NCI-H510A (cell line): ENCODE data around the gene B9D2.
A peak's percentile ranks its signal among the peaks of the same experiment; 100 is the strongest.

Source experiments
- DNase-seq: peaks from one replicate; lab custom pipeline; 2025; lab: John Stamatoyannopoulos, UW

Gene B9D2

DNA sequence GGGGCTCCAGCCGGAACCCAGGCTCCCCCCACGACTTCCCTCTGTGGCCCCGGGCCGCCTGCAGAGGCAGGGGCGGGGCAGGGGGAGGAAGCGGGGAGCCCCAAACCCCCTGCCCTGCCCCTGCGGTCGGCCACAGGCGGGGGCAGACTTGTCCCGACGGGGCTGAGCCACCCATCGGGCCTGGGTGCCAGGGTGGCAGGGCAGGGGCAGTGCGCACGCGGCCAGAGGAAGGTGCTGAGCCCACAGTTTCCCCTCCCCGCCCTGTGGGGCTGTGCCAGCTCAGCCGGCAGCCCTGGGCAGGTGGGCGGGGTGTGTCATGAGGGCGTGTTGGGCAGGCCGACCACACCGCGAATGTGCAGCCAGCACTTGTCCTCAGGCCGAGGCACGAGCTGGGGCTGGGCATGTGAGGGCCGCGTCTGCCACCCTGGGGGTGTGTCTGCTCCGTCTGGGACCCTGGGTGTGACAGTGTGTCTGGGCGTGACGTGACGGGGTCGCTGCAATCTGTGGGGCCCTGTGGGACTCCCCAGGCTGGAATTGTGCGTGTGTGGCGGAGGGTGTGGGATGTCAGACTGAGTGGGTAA is 36.3 kb downstream of the B9D2 start:
- peak; percentile 50 for DNase-seq

GRCh38 chr19:41327076-41327575 is 36.8 kb downstream of the B9D2 start:
- no peak for DNase-seq

DNA sequence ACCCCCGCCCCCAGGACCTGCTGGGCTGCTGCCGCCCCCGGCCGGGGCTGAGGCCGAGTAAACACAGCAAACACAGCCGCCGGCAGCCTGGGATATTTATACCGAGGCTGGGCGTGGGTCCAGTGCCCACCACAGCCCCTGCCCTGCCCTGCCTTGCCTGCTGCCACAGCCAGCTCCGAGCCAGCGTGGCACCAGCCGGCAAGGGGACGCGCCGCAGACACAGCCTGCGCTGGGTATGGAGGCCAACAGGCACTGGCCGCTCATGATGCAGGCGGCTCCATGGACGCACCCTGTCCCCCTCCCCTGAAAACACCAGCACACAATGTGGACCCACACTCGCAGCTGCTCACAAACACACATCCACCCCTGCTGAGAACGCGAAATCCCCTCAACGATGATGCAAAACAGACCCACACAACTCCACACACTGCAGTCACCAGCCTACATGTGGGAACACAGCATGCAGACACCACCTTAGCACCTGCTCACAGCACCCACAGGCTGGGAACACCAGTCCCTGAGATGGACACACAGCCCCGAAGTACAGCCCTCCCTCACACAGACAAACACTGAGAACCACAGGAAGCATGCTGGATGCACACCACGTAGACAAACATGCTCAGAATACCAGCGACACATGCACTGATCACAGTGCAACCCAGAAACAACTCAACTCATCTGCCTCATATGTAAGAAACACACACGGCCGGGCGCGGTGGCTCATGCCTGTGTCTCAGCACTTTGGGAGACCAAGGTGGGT is 37.8 kb downstream of the B9D2 start:
- DNase-seq: no peak

- DNase-seq: no peak
Measured at GRCh38 chr19:41325640-41325946, 38.4 kb downstream of the B9D2 start.

GRCh38 chr19:41324921-41325639 is 38.9 kb downstream of the B9D2 start:
- no peak for DNase-seq

DNA sequence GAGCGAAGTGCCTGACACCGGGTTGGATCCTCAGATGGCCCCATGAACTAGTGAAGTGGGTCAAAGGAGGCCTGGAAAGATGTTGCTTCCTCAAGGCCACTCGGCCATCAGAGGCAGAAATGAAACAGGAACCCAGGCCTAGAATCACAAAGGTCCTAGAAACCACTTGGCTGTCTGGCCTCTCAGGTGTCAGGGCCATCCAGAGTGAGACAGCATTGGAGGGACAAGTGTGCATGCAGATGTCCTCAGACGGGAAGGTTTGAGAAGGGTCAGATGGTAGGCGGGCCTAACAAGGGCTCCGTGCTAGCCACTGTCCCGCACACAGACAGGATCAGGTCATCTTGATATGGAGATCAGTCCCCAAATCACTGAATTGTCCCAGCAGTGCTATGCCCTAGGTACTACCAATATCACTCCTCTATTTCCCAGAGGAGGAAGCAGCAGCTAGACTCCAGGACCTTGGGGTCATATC is 39.7 kb downstream of the B9D2 start:
- no peak for DNase-seq

DNA sequence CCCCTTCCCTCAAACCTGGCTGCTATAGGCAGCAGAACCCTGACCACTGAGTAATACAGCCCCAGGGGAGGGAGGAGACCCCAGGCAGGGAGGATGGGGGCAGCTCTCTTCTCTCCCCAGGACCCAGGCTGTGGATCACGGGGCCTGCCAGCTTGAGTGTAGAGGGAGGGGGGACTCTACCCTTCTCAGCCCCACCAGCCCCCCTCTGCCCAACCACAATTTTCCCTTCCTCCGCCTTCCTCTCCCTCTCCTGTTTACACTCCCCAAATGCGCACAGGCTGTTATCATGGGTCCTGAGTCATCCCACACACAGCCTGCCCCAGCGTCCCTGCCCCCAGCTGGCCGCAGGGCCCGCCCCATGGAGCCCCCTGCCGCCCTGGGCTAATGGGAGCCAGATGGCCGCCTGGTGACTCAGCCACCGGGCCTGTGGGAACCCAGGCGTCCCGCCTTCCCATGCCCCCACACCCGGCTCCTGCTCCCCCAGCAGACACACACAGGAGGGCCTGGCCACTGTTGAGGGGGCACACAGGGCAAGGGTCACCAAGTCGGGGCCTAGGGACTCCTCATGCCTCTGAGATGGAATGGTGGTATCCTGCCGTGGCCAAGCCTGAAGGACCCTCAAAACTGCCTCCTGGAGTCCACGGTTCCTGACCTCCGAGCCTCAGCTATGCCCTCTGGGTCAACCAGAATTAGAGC is 40.4 kb downstream of the B9D2 start:
- DNase-seq: no peak

- no peak for DNase-seq
Measured at GRCh38 chr19:41323023-41323422, 40.9 kb downstream of the B9D2 start.

- no peak for DNase-seq
Measured at GRCh38 chr19:41322451-41322850, 41.5 kb downstream of the B9D2 start.

DNA sequence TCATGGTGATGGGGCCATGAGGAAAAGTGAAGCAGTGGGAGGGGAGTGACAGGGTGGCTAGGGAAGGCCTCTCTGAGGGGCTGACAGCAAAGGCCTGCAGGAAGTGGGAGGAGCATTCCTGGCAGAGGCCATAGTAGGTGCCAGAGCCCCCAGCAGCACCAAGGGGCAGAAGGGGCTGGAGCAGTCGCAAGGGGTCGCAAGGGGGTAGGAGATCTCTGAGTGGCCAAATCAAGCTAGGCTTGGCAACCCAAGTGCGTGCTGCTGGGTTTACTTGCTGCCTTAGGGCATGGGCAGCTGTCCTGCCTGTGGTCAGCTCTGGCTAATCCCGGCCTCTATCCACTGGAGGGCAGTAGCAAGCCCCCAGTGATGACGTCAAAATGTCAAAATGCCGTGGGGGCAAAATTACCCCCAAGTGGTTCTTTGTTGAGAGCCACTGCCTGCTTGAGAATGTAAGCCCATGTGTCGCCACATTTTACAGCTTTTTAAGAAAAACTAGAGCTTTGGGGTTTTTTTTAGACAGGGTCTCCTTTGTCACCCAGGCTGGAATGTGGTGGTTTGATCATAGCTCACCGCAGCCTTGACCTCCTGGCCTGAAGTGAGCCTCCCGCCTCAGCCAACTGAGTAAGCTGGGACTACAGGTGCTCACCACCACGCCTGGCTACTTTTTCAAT is 42.2 kb downstream of the B9D2 start:
- no peak for DNase-seq

- DNase-seq: no peak
Measured at GRCh38 chr19:41321204-41321599, 42.7 kb downstream of the B9D2 start.

DNA sequence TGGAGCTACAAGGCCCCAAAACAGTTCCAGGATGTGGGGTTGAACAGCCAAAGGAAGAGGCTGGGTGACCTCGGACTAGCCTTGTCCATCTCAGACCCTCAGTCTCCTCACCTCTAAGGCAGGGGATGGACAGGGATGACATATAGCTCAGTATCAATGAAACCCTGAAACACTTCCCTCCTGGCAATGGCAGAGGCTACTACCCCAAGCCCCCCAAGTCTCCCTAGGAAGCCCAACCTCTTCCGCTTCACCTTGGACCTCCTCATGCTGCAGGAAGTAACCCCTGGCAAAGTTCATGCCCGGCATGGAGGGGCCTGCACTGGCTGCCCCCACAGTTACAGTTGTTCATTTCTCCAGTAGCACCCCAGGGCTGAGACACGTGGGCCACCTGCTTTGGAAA is 43.4 kb downstream of the B9D2 start:
- no peak for DNase-seq

DNA sequence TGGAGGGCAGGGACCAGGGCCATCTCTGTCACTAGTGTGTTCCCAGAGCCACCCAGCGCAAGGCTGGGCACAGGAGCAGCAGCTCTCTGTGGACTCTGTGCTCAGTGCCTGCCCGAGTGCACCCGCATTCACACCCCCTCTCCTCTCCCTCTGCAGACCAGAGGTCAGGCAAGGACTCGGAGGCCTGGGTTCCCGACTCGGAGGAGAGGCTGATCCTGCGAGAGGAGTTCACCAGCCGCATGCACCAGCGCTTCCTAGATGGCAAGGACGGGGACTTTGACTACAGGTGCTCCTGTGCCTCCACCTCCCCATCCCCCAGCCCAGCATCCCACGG is 43.8 kb downstream of the B9D2 start:
- no peak for DNase-seq

- no peak for DNase-seq
Measured at GRCh38 chr19:41319500-41320184, 44.3 kb downstream of the B9D2 start.

GRCh38 chr19:41318696-41319499 is 45.1 kb downstream of the B9D2 start:
- DNase-seq: no peak

- no peak for DNase-seq
Measured at GRCh38 chr19:41316306-41316920, 47.5 kb downstream of the B9D2 start.

DNA sequence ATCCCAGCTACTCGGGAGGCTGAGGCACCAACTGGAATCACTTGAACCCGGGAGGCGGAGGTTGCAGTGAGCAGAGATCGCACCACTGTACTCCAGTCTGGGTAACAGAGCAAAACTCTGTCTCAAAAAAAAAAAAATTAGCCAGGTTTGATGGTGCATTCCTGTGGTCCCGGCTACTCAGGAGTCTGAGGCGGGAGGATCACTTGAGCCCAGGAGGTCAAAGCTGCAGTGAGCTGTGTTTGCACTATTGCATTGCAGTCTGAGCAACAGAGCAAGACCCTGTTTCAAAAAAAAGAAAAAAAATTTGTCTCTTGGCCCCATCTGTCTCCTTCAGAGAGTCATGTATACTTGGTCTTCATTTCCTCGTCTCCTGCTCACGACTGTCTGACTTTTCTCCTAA is 52.3 kb downstream of the B9D2 start:
- DNase-seq: no peak

DNA sequence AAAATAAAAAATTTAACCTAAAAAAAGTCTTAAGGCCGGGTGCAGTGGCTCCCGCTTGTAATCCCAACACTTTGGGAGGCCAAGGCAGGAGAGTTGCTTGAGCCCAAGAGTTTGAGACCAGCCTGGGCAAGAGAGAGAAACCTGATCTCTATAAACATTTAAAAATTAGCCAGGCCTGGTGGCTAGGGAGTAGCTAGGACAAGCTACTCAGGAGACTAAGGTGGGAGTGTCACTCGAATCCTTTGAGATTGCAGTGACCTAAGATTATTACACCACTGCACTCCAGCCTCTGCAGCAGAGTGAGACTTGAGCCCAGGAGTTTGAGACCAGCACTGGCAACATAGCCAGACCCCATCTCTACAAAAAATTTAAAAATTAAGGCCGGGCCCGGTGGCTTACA is 52.9 kb downstream of the B9D2 start:
- DNase-seq: no peak

DNA sequence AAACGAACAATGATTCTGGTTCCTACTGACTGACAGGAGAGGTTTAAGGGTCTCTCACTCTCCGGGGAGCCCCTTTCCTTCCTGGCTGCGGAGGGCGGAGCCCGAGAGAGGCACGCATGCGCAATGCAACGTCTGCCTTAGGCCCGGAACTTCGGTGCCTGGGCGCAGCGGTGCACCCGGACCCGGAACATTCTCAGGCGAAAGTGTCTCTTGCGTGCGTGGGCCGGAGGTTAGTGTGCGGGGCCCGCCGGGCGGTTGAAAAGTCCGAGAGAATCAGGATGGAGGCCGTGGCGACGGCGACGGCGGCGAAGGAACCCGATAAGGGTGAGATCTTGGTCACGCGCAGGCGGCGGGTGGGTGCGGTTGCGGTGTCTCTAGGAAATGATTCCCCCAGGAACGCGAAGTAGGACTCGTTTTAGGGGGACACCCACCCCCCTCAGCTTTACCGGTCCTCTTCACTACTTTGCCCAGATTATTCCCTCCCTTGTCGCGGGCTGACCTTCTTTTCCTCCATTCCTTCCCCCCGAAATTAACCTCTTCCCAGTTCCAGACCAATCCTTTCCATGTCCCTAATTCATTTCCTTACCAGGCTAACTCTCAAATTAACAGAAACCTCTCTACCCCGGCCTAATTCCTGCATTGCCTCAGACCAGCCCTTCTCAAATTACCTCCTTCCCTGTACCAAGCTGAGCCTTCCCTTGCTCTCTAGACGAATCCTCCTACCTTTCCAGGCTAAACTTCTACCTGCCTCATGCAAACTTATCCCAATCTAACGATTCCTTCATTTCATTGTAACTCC is 53.7 kb downstream of the B9D2 start, which contains the start of gene CCDC97:
TSS of gene CCDC97 (plus strand) at position 140 of the 799 bp plus-strand sequence. CDS start at position 279, 139 bp downstream.
- DNase-seq: peak; percentile 77
